HG03135 (cell line): ENCODE measurements around the gene ACOT11.

Source experiments
- ATAC-seq: cut with Tn5 transposase; IDR thresholded peaks from one replicate; pipeline ENCODE4 v1.9.1; 2021; ENCODE audit warnings: mild to moderate bottlenecking, moderate library complexity; ENCODE audit not compliant: unreplicated experiment

Gene ACOT11

DNA sequence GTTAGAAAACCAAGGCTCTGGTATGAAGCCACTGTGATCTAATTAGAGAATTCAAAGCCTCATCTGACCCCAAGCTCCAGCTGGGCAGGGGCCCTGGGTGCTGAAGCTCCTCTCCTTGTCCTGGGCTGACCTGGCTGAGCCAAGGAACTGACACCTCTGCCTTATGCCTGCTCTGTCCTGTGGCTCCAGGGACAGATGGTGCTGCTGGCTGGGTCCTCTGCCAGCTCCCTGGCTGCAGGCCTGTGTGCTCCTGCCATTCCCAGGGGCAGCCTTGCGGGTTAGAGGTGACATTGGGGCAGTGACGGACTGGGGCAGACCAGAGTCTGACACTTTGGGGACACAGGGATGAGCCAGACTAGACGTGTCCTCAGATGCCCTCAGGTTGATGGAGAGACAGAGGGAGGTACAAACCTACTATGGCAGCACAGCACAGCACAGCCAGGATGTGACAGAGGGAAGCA, 11.8 kb downstream of the ACOT11 start:
- ATAC-seq = no peak

DNA sequence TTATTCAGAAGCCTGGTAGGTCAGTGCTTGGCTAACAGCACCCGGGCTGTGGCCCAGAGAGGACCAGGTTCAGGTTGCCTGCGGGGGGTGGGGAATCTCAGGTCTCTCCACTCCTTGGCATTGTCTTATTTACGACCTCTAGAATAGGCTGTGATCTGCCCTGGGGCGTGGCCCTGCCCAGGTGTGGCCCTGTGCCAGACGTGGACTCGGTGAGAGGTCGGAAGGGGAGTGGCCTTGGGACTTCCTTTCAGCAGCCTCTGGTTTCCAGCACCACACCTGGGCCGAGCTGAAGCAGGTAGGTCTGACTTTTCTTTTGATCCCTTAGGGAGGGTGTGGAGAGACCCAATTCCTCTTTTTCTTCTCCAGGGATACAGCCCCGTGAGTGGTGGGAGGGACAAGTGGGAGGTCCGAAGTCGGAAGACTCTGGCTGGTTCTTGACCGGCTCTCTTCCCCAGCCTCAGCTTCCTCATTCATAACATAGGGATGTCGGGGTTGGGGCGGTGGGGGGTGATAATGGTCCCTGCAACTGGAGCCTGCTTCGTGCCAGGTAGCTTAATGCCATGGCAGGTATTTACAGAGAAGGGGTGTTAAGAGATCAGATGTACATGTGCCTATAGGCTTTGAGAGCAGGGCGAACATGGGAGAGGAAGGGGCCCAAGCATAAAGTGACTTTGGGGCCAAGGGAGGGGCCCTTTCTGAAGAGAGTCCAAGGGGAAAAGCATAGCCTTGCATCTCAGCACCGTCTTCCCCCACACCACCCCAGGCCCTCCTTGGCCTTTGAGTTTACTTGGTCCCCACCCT, 16.5 kb downstream of the ACOT11 start:
- ATAC-seq = no peak

DNA sequence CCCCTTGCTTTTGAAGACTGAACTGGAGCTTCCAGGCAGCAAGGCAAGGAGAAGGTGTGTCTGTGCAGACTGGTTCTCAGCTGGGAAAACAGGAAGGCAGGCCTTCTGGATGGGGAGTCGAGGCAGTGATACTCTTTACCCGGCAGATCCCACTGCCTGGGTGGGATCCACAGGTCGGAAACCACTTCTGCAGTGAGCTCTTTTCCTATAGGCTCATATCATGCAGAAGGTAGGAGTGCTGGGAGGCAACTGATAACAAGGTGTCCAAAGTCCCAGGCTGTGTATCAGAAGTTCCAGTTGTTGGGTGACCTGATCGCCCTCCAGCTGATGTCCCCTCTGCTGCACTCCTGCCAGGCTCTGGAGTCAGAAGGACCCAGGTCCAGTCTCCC, 17.1 kb downstream of the ACOT11 start:
- no peak for ATAC-seq

DNA sequence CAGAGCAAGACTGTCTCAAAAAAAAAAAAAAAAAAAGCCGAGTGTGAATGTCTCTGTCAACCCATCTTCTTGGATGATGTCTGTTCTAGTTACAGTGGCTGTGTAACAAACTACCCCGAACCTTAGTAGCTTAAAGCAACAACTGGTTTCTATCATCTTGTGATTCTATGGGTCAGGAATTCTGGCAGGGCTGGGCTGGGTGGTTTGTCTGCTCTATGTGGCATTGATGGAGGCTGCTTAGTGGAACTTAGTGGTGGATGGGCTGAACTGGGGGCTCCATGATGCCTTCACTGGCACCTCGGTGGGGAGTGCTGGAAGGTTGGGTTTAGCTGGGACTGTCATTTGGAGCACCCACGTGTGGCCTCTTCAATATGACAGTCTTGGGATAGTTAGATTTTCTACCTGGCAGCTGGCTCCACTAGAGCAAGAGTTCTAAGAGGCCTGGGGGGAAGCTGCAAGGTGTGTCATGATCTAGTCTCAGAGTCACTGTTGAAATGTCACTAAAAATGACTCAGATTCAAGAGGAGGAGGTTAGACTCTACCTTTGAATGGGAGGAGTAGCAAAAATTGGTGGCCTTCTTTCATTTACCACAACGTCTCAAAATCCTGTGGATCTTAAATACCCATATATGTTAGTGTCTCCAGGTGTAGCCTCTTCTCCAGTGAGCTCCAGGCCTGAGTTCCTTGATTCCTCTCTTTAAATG, 18.6 kb downstream of the ACOT11 start:
- ATAC-seq = no peak

DNA sequence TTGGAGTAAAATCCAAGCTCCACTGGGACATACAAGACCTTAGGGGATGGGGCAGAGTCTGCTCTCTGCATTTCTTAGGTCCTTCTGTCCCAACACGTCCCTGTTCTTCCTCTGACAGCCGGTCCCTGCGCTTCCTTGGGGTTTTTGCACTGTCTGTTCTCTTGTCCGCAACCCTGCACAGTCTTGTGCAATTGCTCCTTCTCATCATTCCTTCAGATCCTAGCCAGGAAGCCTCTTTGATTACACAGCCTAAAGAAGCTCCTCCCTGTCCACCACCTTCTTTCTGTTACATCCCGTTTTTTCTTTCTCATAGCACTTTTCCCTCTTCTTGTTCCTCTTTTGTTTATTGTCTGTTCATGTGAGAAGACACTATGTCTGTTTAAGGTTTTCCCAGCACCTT, 19.9 kb downstream of the ACOT11 start:
- no peak for ATAC-seq

DNA sequence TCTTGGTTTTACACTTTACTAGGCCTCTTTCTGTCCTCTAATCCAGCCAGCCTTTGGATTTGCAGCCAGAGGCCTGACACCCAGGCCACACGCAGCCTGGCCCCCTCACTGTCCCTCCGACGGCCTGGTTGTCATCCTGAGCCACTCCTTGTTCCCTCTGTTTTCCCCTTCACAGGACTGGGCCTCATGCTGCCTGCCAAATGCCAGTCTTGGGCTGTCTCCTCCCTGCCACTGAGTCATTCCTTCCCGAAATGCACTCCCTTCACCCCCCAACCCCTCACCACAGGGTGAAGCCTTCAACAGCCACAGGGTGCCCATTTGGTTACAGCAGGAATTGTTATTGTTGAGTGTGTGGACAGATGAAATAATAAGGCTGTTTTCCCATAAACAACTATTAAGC, 21.3 kb downstream of the ACOT11 start:
- ATAC-seq = no peak

DNA sequence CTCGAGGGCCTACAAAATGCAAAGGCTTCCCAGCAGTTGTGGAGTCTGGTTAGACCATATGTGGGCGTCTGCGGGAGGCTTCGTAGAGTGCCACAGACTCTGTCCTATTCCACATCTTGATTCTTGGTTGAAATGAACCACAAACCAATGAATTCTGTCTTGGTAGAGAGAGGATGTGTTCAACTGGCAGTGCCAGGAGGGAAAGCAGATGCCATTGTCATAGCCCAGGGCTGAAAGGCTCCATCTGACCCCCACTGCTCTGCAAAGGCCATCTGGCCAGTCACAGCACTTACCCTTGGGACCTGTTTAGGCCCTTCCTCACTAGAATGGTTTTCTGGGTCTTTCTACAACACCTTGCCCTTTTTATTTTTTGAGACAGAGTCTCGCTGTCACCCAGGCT, 22.1 kb downstream of the ACOT11 start:
- no peak for ATAC-seq

DNA sequence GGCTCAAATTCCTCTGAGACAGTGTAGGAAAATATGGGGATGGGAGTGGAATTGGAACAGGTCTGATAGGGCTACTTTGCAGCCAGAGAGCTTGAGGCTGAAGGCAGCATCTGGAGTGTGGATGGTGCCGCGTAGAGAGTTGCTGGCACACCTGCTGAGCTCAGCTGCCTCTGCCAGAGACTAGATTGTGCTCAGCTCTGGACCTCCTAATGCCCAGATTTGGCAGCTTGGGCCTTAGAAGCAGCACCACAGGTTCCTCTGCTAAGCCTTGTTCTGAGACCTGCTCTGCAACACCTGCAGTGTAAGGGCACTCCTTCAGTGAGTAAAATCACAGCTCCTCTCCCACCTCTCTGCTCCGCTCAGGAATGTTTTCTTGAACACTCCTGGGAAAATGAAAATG, 23.3 kb downstream of the ACOT11 start:
- ATAC-seq = no peak

DNA sequence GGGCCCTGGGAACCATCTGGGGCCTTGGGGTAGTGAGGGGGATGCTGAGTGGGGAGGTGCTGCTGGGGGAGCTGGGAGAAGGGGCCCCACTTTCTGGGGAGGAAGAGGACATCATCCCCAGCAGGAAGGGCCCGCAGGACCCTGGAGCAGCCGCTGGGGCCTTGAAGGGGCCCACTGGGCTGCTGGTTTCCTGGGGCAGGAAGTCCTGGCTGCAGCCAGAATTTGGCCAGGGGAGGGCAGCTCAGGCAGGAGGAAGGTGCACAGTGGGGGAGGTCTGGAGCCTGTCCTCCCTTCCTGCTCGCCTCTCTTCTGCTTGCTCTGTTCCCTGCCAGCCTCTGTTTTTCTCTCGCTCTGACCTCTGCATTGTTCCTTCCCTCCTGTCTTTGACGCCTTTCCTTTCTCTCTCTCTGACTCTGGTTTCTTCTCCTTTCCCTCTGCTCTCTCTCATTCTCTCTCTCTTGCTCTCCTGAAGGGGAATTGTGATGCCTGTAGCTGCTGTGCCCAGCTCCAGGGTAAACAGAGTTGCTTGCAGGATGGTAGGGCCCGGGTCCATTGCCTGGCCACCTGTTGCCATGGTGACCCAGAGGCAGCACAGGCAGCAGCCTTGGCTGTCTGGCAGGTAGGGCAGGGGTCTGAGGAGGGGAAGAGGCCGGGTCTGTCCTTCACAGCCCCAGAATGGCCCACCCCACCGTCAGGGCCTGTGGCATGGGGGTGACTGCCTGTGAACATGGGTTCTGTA, 23.9 kb downstream of the ACOT11 start:
- no peak for ATAC-seq

DNA sequence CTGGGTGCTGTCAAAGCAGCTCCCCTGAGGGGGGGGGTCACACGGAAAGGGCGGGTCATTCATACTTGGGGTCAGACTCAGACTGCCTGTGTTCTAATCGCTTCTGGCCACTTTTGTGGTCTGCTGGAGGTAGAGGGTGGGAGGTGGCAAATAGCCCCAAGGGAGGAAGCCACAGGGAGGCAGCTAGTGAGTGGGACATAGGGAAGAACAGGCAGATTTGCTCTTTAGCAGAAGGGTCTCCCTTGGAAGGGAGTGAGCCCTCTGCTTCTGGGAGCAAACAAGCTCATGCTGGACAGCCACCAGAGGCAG, 24.5 kb downstream of the ACOT11 start:
- ATAC-seq = no peak

DNA sequence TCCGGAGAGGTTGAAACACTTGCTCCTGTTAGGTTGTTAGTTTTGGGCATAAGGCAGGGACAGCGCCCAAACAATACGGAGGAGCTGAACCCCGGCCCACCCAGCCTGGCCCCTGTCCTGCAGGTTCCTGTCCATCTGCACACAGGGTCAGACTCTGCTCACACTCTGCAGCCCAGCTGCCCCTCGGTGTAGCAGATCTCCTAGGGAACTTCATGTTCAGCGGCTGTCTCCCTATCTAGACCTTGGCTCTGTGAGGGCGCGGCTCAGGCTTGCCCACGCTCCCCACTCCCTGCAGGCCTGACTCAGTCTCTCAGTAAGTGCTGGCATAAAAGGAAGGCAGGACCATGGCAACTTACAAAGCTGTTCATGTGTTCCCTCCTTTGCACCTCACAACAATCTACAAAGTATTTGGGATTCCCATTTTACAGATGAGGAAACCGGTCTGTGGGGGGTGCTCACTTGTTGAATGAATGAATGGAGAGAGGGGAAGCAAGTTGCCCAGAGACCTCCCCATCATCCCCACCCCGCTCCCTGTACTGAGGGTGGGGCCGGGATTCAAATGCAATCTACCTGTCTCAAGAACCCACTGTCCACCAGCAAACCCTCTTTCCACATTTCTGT, 26.2 kb downstream of the ACOT11 start:
- no peak for ATAC-seq

DNA sequence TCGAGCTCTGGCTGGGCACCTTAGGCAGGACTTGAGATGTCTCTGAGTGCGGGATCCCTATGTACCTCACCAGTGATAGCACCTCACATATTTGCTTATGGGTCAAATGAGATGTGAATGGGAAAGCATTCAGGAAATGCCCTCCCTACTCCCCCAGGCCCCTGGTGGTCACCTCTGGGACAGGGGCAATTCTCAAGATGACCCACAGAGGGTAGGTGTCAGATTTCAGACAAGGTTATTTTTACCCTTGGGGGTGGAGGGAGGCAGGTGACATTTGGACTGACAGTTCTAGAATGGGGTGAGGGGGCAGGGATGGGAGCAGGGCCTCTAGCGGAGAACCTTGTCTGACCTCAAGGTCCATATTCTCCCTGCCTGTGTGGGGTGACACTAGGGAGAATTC, 27.1 kb downstream of the ACOT11 start:
- no peak for ATAC-seq

DNA sequence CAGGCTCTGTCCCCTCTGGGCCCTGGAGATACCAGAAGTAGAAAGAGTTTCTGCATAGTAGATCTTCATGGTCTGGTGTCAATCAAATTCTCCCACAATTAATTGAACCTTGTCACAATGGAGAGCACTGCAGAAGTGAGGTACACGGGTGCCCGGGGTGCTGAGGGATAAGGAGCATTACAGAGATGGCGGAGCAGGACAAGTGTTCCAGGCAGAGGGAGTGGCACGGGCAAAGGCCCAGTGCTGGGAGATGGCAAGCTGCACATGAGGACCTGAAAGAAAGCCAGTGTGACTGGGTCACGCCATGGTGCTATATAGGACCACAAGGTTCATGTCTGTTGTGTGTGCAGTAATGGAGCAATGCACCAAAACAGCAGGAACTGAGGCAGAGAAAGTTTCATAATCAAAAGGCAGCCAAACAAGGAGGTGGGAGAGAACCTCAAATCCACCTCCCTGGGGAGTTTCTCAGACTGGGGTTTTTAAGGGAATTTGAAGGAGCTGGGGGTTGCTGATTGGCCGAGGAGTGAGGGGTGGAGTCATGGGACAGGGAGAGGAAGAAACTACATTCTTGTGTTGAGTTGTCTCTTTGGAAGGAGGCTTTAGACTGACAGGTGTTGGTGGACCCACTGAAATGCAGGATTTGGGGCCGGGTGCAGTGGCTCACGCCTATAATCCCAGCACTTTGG, 27.7 kb downstream of the ACOT11 start:
- ATAC-seq = no peak

DNA sequence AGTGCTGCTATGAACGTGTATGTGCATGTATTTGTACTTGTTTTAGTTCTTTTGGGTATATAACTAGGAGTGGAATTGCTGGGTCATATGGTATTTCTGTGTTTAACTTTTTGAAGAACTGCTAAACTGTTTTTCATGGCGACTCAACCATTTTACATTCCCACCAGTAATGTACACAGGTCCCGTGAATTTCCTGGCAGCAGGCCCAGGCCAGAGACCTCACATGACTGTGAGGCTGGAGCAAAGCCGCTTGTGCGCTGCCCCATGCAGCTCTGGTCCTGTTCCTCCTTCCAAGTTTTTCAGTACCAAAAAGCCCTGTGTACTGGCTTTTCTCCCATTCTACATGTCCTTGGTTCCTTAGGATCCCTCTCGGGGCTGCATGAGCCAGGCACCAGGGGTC, 29.6 kb downstream of the ACOT11 start:
- no peak for ATAC-seq

DNA sequence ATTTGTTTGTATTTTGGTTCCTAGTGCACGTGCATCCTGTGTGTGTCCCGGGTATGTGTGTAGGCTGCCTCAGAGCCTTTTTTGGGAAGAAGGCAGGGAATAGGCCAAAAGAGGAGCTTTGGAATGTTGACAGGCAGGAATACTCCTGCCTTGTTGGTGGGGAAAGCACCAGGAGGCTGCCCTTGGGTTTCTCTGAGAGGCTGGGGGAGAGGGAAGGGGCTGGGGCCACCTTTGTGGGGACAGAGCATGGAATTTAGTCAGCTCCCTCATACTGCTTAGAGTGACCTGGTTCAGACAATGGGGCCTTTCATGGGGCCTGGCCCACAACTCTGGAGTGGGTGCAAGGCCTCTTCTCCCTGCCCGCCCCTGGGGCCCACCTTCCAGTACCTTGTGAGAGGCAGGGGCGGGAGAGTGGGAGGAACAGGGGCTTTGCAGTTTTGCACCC, 31.3 kb downstream of the ACOT11 start:
- no peak for ATAC-seq

DNA sequence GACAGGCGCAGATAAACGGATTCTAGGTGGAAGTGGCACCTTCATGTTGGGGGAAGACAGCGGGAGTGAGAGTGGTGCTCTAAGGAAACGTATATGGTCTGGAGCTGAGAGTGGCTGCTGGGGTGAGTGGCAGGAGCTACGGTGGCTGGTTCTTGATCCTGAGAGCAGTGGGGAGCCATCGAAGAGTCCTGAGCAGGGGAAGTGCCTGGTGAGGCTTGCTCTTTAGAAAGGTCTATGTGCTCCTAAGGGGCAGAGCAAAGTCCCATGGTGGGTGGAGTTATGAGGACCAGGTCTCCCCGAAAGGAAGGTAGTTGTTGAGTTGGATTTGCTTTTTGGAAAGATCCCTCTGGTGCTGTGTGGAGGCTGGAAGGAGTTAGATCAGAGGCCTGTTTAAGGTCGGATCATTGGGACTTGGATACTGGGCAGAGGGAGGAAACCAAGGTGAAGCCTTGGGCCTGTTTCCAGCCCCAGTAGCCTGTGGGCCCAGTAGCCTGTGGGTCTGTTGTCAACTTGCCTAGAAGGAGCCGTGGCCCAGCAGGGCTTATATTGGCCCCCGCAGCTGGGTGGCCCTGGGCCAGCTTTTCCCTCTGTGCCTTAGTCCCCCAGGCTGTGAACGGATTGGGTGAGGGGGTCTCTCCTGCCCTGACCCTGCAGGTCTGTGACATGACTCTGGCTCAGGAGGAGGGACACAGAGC, 33.0 kb downstream of the ACOT11 start:
- ATAC-seq = no peak

DNA sequence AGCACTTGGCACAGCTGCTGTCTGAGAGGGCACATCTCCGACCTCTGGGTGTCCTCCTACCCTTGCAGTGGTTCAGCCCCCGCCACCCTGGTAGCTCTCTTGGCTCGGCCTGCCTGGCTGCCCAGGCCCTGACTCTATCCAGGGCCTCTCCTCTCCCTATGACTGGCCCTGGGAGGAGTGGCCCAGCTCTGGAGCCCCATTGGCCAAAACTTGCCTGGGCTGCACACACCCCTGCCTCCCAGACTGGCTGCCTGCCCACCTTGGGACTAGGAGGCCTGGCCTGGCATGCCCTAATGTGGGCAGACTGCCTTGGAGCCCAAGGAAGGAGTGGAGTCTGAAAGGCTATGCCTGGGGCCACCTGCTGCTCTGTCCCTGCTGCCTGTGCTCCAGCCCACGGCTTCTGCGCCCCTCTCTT, 33.6 kb downstream of the ACOT11 start:
- ATAC-seq = no peak

DNA sequence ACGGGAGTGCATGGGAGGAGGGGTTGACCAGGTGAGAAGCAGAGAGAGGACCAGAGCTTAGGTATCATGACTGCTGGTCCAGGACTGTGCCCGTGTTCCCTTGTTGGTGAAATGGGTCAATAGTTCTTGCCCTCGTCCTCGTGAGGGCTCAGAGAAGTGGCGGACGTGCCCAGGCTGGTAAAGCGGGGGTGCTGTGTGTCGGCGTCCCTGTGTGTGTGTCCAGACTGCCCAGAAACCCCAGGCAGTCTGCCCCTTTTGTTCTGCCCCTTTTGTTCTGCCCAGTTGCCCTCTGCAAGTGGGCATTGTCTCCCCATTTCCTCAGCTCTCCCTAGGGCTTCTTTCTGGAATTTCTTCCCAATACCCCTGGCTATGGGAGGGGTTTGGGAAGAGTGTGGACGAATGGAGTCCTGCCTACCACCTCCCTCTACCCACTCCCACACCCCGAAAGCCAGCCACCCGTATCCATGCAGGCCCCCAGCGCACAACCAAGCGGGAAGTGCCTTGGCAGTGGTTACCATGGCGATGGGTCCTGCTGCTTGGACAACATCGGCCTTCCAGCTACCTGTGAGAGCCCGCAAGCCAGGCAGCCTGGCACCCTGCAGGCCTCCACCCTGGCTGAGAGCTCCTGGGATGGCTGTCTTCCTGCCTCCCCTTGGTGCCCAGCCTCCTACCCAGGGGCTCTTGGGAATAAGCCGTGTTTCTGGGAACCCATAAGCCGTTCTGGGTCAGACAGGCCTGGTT, 34.7 kb downstream of the ACOT11 start:
- ATAC-seq = no peak

DNA sequence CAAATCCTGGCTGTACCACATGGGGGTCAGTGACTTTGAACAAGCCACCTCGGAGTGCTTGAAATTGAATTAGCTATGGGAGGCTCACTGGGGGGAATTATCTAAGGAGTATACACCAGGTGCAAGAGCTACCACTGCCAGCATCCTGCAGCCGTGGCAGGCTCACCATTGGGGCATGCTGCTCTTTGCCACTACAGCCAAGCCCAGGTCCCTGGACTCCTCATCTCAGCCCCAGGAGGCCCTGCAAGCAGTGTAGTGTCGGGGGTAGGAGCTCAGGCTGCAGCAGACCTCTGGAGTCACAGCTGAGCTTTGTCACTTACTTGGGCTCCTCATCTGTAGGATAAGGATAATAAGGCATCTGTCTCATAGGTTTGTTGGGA, 35.3 kb downstream of the ACOT11 start:
- no peak for ATAC-seq

DNA sequence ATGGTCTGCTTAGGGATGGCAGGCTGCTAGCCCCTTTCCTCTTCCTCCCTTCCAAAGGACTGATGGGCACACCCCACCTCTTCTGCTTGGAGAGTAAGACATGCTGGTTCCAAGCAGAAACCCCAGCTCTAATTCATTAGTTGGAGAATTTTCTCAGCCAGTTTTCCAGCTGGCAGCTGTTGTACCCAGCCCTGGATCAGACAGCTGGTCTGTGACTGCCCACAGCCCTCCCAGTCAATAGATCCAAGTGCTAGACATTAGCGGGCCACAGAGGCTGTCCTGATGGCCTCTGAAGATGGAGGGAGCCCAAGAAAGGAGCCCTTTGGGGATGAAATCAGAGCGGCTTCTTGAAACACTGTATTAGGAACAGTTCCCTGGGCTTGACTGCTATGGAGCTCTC, 35.8 kb downstream of the ACOT11 start:
- ATAC-seq = no peak
